HUES64 (cell line): ENCODE results near the gene MCF2L2.

Source experiments
- H3K27ac ChIP-seq: 2 replicates; pipeline ENCODE4 v1.7.0; 2013; ENCODE audit warnings: low read depth, low read length, inconsistent platforms
- H3K27me3 ChIP-seq: 2 replicates; pipeline ENCODE4 v1.6.1; 2013; ENCODE audit warnings: mild to moderate bottlenecking, low read length; ENCODE audit not compliant: insufficient read depth
- H3K36me3 ChIP-seq: 2 replicates; pipeline ENCODE4 v1.6.1; 2013; ENCODE audit warnings: mild to moderate bottlenecking, low read length; ENCODE audit not compliant: insufficient read depth
- H3K4me1 ChIP-seq: 2 replicates; pipeline ENCODE4 v1.6.1; 2013; ENCODE audit warnings: mild to moderate bottlenecking, low read length, moderate library complexity; ENCODE audit not compliant: insufficient read depth
- H3K4me3 ChIP-seq: 2 replicates; pipeline ENCODE4 v1.5.1; 2013; ENCODE audit warnings: mild to moderate bottlenecking, low read length, moderate library complexity
- H3K9ac ChIP-seq: 2 replicates; pipeline ENCODE4 v1.6.1; 2013; ENCODE audit warnings: mild to moderate bottlenecking, low read depth, low read length
- H3K9me3 ChIP-seq: 2 replicates; pipeline ENCODE4 v1.6.1; 2013; ENCODE audit warnings: low read depth, low read length; ENCODE audit not compliant: insufficient read depth
- WGBS: fragments of 150-250, 120-280 bp; methylation state at CpG from one replicate; pipeline ENCODE4 v1.1.7; 2013; ENCODE audit warnings: missing lambda C conversion rate; 5-methylcytosine and 5-hydroxymethylcytosine counted together

The MCF2L2 gene

DNA sequence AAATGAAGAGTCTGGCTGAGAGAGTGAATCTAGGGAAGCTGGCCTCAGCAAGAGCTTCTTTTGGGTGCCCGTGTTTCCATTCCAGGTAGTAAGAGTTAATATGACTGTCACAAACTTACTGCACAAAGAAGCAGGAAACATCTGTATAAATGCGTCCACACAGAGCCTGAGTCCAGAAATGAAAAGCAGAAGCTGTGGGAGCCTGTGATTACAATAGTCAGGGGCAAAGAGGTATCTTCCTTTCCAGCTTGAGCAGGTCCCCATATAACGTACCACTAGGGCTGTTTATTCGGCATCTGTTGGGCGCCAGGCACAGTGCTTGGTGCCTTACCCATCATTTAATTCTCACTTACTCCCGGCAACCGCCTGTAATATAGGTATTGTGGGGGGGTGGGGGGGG, 215.9 kb downstream of the MCF2L2 start:
- Histone ChIP-seq H3K27ac (no peak overlapping the region), H3K4me3 (no peak overlapping the region), H3K27me3 (no peaks in the 10 kb centered on the region), H3K9ac (no peak overlapping the region), H3K36me3 (no peaks in the 10 kb centered on the region), H3K9me3 (peaks cover 8% of the 10 kb centered on the region), H3K4me1 (no peaks in the 10 kb centered on the region)
- 95% methylated on average over 5 of the region's 7 CpGs for WGBS

DNA sequence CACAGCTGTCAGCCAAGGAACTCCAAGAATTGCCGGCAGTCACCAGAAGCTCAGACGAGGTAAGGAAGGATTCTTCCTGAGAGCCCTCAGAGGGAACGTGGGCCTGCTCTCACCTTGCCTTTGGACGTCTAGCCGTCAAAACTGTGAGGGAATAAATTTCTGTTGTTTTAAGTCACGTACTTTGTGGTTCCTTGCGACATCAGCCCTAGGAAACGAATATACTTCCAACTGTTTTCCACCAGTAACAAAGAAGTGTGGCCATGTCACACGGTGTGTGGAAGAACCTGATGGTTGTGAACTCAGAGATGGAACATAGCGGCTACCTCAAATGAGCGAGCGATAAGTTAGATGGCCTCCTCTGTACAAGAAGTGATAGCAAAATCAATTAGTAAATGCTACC, 216.3 kb downstream of the MCF2L2 start:
- Histone ChIP-seq H3K4me1 (no peaks in the 10 kb centered on the region), H3K27me3 (no peaks in the 10 kb centered on the region), H3K4me3 (no peak overlapping the region), H3K9me3 (peaks cover 8% of the 10 kb centered on the region), H3K27ac (no peak overlapping the region), H3K9ac (no peak overlapping the region), H3K36me3 (no peaks in the 10 kb centered on the region)
- WGBS: 87% methylated on average over 12 of the region's 12 CpGs

- WGBS: 91% methylated on average over 13 of the region's 13 CpGs
- Histone ChIP-seq H3K4me3 (no peak overlapping the region), H3K27ac (no peak overlapping the region), H3K36me3 (no peaks in the 10 kb centered on the region), H3K9ac (no peak overlapping the region), H3K27me3 (no peaks in the 10 kb centered on the region), H3K9me3 (peaks cover 8% of the 10 kb centered on the region), H3K4me1 (no peaks in the 10 kb centered on the region)
Measured at GRCh38 chr3:183211352-183211751, 217.1 kb downstream of the MCF2L2 start.

- H3K9me3 ChIP-seq: peaks cover 8% of the 10 kb centered on the region
- no peaks in the 10 kb centered on the region for H3K27me3 ChIP-seq
- no peaks in the 10 kb centered on the region for H3K4me1 ChIP-seq
- 80% methylated on average over 9 of the region's 9 CpGs for WGBS
- H3K9ac ChIP-seq: no peak overlapping the region
- no peaks in the 10 kb centered on the region for H3K36me3 ChIP-seq
- no peak overlapping the region for H3K4me3 ChIP-seq
- H3K27ac ChIP-seq: no peak overlapping the region
Measured at GRCh38 chr3:183210862-183211341, 217.5 kb downstream of the MCF2L2 start.

DNA sequence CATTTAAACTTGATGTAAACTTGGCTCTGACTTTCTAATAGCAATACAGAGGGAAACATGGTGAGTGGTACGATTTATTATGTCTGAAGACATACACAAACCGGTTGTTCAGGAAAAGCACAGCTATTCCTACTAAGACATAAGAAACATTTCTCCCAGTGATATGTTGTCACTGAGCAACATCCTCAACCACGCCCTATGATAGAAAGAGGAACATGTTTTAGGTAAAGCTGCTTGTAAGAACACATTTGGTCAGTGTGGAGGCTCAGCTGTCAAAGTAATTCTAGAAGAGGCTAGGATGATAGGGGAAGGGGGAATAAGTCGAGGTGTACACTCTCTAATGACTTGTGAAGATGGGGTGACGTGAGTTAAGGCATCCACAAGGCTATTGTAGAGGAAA, 218.1 kb downstream of the MCF2L2 start:
- no peak overlapping the region for H3K27ac ChIP-seq
- peaks cover 8% of the 10 kb centered on the region for H3K9me3 ChIP-seq
- H3K4me1 ChIP-seq: no peaks in the 10 kb centered on the region
- WGBS: 95% methylated on average over 4 of the region's 5 CpGs
- no peaks in the 10 kb centered on the region for H3K36me3 ChIP-seq
- H3K27me3 ChIP-seq: no peaks in the 10 kb centered on the region
- H3K4me3 ChIP-seq: no peak overlapping the region
- H3K9ac ChIP-seq: no peak overlapping the region

- WGBS: 100% methylated on average over 1 of the region's 2 CpGs
- H3K4me3 ChIP-seq: no peak overlapping the region
- H3K36me3 ChIP-seq: no peaks in the 10 kb centered on the region
- no peaks in the 10 kb centered on the region for H3K27me3 ChIP-seq
- H3K9ac ChIP-seq: no peak overlapping the region
- H3K4me1 ChIP-seq: no peaks in the 10 kb centered on the region
- peaks cover 12% of the 10 kb centered on the region for H3K9me3 ChIP-seq
- no peak overlapping the region for H3K27ac ChIP-seq
Measured at GRCh38 chr3:183208800-183209199, 219.6 kb downstream of the MCF2L2 start.

DNA sequence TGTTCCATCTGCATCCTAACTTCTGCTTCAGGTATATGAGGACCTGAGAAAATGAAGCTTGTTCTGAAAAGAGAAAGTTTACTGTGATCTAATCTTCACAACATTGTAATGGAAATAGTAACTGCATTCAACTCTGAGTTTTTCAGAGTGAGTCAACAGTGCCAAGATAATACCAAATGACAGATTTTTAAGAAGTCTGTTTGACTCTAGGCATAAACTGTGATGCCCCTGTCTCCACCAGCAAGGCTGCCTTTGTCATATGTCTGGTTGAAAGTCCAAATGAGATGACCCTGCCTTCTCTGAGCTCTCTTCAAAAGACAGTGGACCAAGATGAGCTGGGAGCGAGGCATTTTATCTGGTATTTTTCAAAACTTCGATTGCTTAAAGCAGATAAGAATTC, 220.2 kb downstream of the MCF2L2 start:
- WGBS: 95% methylated on average over 2 of the region's 2 CpGs
- H3K4me1 ChIP-seq: no peaks in the 10 kb centered on the region
- H3K4me3 ChIP-seq: no peak overlapping the region
- H3K9me3 ChIP-seq: peaks cover 18% of the 10 kb centered on the region
- no peaks in the 10 kb centered on the region for H3K27me3 ChIP-seq
- H3K36me3 ChIP-seq: no peaks in the 10 kb centered on the region
- H3K9ac ChIP-seq: no peak overlapping the region
- H3K27ac ChIP-seq: no peak overlapping the region

DNA sequence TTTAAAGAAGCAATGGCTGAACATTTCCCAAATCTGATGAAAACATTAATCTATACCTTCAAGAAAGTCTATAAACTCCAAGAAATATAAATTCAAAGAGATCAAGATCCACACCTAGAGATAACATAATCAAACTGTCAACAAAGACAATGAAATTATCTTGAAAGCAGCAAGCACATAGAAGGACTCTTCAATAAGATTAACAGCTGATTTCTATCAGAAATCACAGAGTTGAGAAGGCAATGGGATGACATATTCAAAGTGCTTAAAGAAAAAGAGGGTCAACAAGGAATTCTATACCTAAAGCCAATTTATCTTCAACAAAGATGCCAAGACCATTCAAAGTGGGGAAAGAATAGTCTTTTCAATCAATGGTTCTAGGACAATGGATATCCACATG, 224.7 kb downstream of the MCF2L2 start:
- Histone ChIP-seq H3K4me3 (no peak overlapping the region), H3K4me1 (no peaks in the 10 kb centered on the region), H3K27ac (no peak overlapping the region), H3K9me3 (peaks cover 16% of the 10 kb centered on the region), H3K27me3 (no peaks in the 10 kb centered on the region), H3K9ac (no peak overlapping the region), H3K36me3 (no peaks in the 10 kb centered on the region)

GRCh38 chr3:183202004-183202722, 226.3 kb downstream of the MCF2L2 start:
- no peaks in the 10 kb centered on the region for H3K4me1 ChIP-seq
- H3K4me3 ChIP-seq: no peak overlapping the region
- H3K36me3 ChIP-seq: no peaks in the 10 kb centered on the region
- H3K9me3 ChIP-seq: peaks cover 12% of the 10 kb centered on the region
- no peak overlapping the region for H3K27ac ChIP-seq
- H3K9ac ChIP-seq: no peak overlapping the region
- H3K27me3 ChIP-seq: no peaks in the 10 kb centered on the region
- 94% methylated on average over 4 of the region's 4 CpGs for WGBS

GRCh38 chr3:183198939-183199338, 229.5 kb downstream of the MCF2L2 start:
- H3K27ac ChIP-seq: no peak overlapping the region
- no peaks in the 10 kb centered on the region for H3K36me3 ChIP-seq
- no peak overlapping the region for H3K4me3 ChIP-seq
- H3K27me3 ChIP-seq: no peaks in the 10 kb centered on the region
- WGBS: 88% methylated on average over 1 of the region's 1 CpG
- H3K9ac ChIP-seq: no peak overlapping the region
- peaks cover 8% of the 10 kb centered on the region for H3K9me3 ChIP-seq
- no peaks in the 10 kb centered on the region for H3K4me1 ChIP-seq

DNA sequence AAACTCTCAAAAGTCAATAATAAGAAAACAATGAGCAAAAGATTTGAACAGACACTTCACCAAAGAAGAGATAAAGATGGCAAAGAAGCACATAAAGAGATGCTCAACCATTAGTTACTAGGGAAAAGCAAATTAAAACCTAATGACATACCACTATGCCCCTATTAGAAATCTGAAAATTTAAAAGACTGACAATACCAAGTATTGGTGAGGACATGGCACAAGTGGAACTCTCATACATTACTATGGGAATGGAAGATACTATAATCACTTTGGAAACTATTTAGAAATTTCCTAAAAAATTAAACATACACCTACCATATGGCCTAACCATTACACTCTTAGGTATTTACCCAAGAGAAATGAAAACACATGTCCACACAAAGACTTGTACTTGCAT, 230.7 kb downstream of the MCF2L2 start:
- no peaks in the 10 kb centered on the region for H3K27me3 ChIP-seq
- H3K9ac ChIP-seq: no peak overlapping the region
- no peak overlapping the region for H3K4me3 ChIP-seq
- H3K9me3 ChIP-seq: no peaks in the 10 kb centered on the region
- no peak overlapping the region for H3K27ac ChIP-seq
- no peaks in the 10 kb centered on the region for H3K36me3 ChIP-seq
- no peaks in the 10 kb centered on the region for H3K4me1 ChIP-seq

- Histone ChIP-seq H3K36me3 (no peaks in the 10 kb centered on the region), H3K27me3 (no peaks in the 10 kb centered on the region), H3K27ac (no peak overlapping the region), H3K9me3 (no peaks in the 10 kb centered on the region), H3K9ac (no peak overlapping the region), H3K4me3 (no peak overlapping the region), H3K4me1 (no peaks in the 10 kb centered on the region)
- 84% methylated on average over 4 of the region's 4 CpGs for WGBS
Measured at GRCh38 chr3:183195266-183195665, 233.2 kb downstream of the MCF2L2 start.
